ENCODE measurements around the gene LRCH2. TPM values are rescaled to one million over a fixed set of nuclear protein-coding genes. Genes with fewer than 3 reads are reported as not detected.

Gene LRCH2
- total RNA-seq, 4 donors from 2014 or later, result 4.0 to 6.0 (median 4.7) TPM

DNA sequence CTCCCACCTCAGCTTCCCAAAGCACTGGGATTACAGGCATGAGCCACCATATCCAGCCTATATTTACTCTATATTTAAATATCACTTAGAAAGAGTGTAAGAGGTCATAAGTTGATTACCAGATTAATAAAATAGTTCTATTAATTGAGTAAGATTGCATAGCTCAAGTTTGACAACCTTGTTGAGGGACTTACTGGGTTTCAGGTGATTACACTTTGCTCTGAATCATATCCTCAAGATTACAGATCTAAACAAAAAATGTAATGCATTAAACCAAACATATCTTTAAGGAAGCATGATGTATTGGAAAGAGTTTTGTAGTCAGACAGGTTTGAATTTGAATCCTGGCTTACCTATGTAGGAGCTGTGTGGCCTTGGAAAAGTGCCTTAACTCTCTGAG, 168.6 kb downstream of the LRCH2 start:
- TF ChIP-seq, protein P1, sequence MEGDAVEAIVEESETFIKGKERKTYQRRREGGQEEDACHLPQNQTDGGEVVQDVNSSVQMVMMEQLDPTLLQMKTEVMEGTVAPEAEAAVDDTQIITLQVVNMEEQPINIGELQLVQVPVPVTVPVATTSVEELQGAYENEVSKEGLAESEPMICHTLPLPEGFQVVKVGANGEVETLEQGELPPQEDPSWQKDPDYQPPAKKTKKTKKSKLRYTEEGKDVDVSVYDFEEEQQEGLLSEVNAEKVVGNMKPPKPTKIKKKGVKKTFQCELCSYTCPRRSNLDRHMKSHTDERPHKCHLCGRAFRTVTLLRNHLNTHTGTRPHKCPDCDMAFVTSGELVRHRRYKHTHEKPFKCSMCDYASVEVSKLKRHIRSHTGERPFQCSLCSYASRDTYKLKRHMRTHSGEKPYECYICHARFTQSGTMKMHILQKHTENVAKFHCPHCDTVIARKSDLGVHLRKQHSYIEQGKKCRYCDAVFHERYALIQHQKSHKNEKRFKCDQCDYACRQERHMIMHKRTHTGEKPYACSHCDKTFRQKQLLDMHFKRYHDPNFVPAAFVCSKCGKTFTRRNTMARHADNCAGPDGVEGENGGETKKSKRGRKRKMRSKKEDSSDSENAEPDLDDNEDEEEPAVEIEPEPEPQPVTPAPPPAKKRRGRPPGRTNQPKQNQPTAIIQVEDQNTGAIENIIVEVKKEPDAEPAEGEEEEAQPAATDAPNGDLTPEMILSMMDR (IDR thresholded peaks at IDR 0.05; ENCODE audit: low read depth), result no peak

Small RNA genes within 50 kb of the gene (small RNA-seq; reads per million reads assigned to genes)
- 0.49 reads per million for gene RF00019
- gene SNORA35B, result 70.3 reads per million, percentile 97 among the genes with 10 or more reads in this experiment

Other genes starting within 250 kb of the LRCH2 start
- 1 to 10 TPM in 1 of 4 donors, under 1 TPM in 1, not detected in 2; 0.51 to 1.5 TPM for gene IL13RA2, start 216.5 kb downstream of the LRCH2 start, total RNA-seq
- gene RBMXL3, start 44.7 kb downstream of the LRCH2 start, total RNA-seq, result not detected
- not detected for gene LUZP4, start 55.6 kb upstream of the LRCH2 start, total RNA-seq